ENCODE data around the gene TMEM244.

GRCh38 chr6:129845696-129846095 is 15.4 kb downstream of the TMEM244 start:
- TF ChIP-seq CTCF (IDR thresholded peaks at IDR 0.05) (no peak), POLR2A (IDR thresholded peaks at IDR 0.05) (no peak), POLR2AphosphoS5 (IDR thresholded peaks at IDR 0.05) (no peak)
